NCI-H1694 treated with DMSO at 0.1 percent for 48 hours (cell line): ENCODE data around the gene NT5DC4.

Experiments used
- DNase-seq: peaks from one replicate; lab custom pipeline; 2025; lab: John Stamatoyannopoulos, UW

The NT5DC4 gene

GRCh38 chr2:112720785-112721184 lies at the start of gene NT5DC4:
Gene NT5DC4 (plus strand): TSS chr2:112721020. CDS start chr2:112721080, 60 bp downstream.
- DNase-seq, result no peak

- no peak for DNase-seq
These were observed 49.0 kb upstream of the NT5DC4 start for GRCh38 chr2:112671801-112672200.

GRCh38 chr2:112673008-112673407 lies 47.8 kb upstream of the NT5DC4 start:
- DNase-seq, result no peak

- no peak for DNase-seq
These were observed 46.6 kb upstream of the NT5DC4 start for GRCh38 chr2:112674229-112674628.

- DNase-seq, result no peak
These were observed 41.3 kb upstream of the NT5DC4 start for GRCh38 chr2:112679484-112679883.

- DNase-seq, result no peak
These were observed 40.1 kb upstream of the NT5DC4 start for GRCh38 chr2:112680666-112681101.

- no peak for DNase-seq
These were observed 38.7 kb upstream of the NT5DC4 start for GRCh38 chr2:112682101-112682500.

- DNase-seq, result no peak
These were observed 37.0 kb upstream of the NT5DC4 start for GRCh38 chr2:112683550-112684414.

- DNase-seq, result no peak
These were observed 36.4 kb upstream of the NT5DC4 start for GRCh38 chr2:112684415-112684775.

GRCh38 chr2:112685271-112685884 lies 35.4 kb upstream of the NT5DC4 start:
- DNase-seq, result no peak

GRCh38 chr2:112686348-112687217 lies 34.2 kb upstream of the NT5DC4 start:
- no peak for DNase-seq

- no peak for DNase-seq
These were observed 33.3 kb upstream of the NT5DC4 start for GRCh38 chr2:112687522-112687921.

GRCh38 chr2:112688086-112688880 lies 32.5 kb upstream of the NT5DC4 start:
- DNase-seq, result no peak

- DNase-seq, result peak; percentile 61
These were observed 29.9 kb upstream of the NT5DC4 start for GRCh38 chr2:112690853-112691401.

- DNase-seq, result peak; percentile 20
These were observed 28.9 kb upstream of the NT5DC4 start for GRCh38 chr2:112691881-112692281.

GRCh38 chr2:112692495-112692911 lies 28.3 kb upstream of the NT5DC4 start:
- peak; percentile 81 for DNase-seq

GRCh38 chr2:112692918-112693317 lies 27.9 kb upstream of the NT5DC4 start:
- DNase-seq, result no peak

- DNase-seq, result no peak
These were observed 27.2 kb upstream of the NT5DC4 start for GRCh38 chr2:112693596-112693995.

GRCh38 chr2:112694182-112694581 lies 26.6 kb upstream of the NT5DC4 start:
- DNase-seq, result no peak

GRCh38 chr2:112698834-112699515 lies 21.8 kb upstream of the NT5DC4 start:
- DNase-seq, result no peak
